ENCODE results near the gene MMP27. TPM values are rescaled to one million over a fixed set of nuclear protein-coding genes. Genes with fewer than 3 reads are reported as not detected.

MMP27 gene
- total RNA-seq, 2 experiments from 2014 or later, result not detected

GRCh38 chr11:102724904-102725500, 19.4 kb upstream of the MMP27 start, which contains the start of gene MMP8:
TSS of gene MMP8 (minus strand) at chr11:102724954. CDS start at chr11:102724855, 99 bp downstream.
- no peak for DNase-seq
- Mint-ChIP-seq H3K9me3 (no peaks in the 10 kb centered on the region), H3K4me3 (no peak within 1 kb of the TSS), H3K4me1 (ENCODE audit: low read depth) (no peaks in the 10 kb centered on the region), H3K36me3 (ENCODE audit: low read depth) (no peaks in the 10 kb centered on the region), H3K27ac (no peak within 1 kb of the TSS), H3K27me3 (ENCODE audit: low read depth) (no peaks in the 10 kb centered on the region)
- CTCF ChIA-PET, result no interaction called here
- intact Hi-C loops (cut with micrococcal nuclease), result no loop called here

- H3K27me3 Mint-ChIP-seq (ENCODE audit: low read depth), result peaks cover 6% of the 10 kb centered on the region
- CTCF ChIA-PET, result no interaction called here
- no peaks in the 10 kb centered on the region for H3K36me3 Mint-ChIP-seq (ENCODE audit: low read depth)
- H3K4me3 Mint-ChIP-seq, result no peak overlapping the region
- intact Hi-C loops (cut with micrococcal nuclease), result no loop called here
- no peaks in the 10 kb centered on the region for H3K9me3 Mint-ChIP-seq
- no peak overlapping the region for H3K27ac Mint-ChIP-seq
- DNase-seq, result no peak
- no peaks in the 10 kb centered on the region for H3K4me1 Mint-ChIP-seq (ENCODE audit: low read depth)
Measured at GRCh38 chr11:102722821-102723220, 17.3 kb upstream of the MMP27 start.

GRCh38 chr11:102719620-102720277, 14.2 kb upstream of the MMP27 start:
- H3K4me3 Mint-ChIP-seq, result no peak overlapping the region
- peaks cover 6% of the 10 kb centered on the region for H3K27me3 Mint-ChIP-seq (ENCODE audit: low read depth)
- H3K27ac Mint-ChIP-seq, result no peak overlapping the region
- H3K36me3 Mint-ChIP-seq (ENCODE audit: low read depth), result no peaks in the 10 kb centered on the region
- H3K9me3 Mint-ChIP-seq, result no peaks in the 10 kb centered on the region
- no peak for DNase-seq
- no peaks in the 10 kb centered on the region for H3K4me1 Mint-ChIP-seq (ENCODE audit: low read depth)
- CTCF ChIA-PET, result no interaction called here
- intact Hi-C loops (cut with micrococcal nuclease), result no loop called here

GRCh38 chr11:102717280-102717679, 11.7 kb upstream of the MMP27 start:
- Mint-ChIP-seq H3K36me3 (ENCODE audit: low read depth) (no peaks in the 10 kb centered on the region), H3K4me1 (ENCODE audit: low read depth) (no peaks in the 10 kb centered on the region), H3K27ac (no peak overlapping the region), H3K4me3 (no peak overlapping the region), H3K9me3 (no peaks in the 10 kb centered on the region), H3K27me3 (ENCODE audit: low read depth) (peaks cover 7% of the 10 kb centered on the region)
- intact Hi-C loops (cut with micrococcal nuclease), result no loop called here
- DNase-seq, result no peak
- CTCF ChIA-PET, result no interaction called here

- Mint-ChIP-seq H3K9me3 (no peaks in the 10 kb centered on the region), H3K4me3 (no peak overlapping the region), H3K36me3 (ENCODE audit: low read depth) (no peaks in the 10 kb centered on the region), H3K4me1 (ENCODE audit: low read depth) (no peaks in the 10 kb centered on the region), H3K27me3 (ENCODE audit: low read depth) (peaks cover 7% of the 10 kb centered on the region), H3K27ac (no peak overlapping the region)
- no peak for DNase-seq
- intact Hi-C loops (cut with micrococcal nuclease), result no loop called here
- CTCF ChIA-PET, result no interaction called here
Measured at GRCh38 chr11:102716527-102716926, 11.0 kb upstream of the MMP27 start.

GRCh38 chr11:102712137-102712536, 6.6 kb upstream of the MMP27 start:
- Mint-ChIP-seq H3K4me1 (ENCODE audit: low read depth) (no peaks in the 10 kb centered on the region), H3K27me3 (ENCODE audit: low read depth) (peaks cover 3% of the 10 kb centered on the region), H3K4me3 (no peak overlapping the region), H3K36me3 (ENCODE audit: low read depth) (no peaks in the 10 kb centered on the region), H3K9me3 (no peaks in the 10 kb centered on the region), H3K27ac (no peak overlapping the region)
- intact Hi-C loops (cut with micrococcal nuclease), result no loop called here
- no peak for DNase-seq
- CTCF ChIA-PET, result no interaction called here

GRCh38 chr11:102709201-102709945, 3.8 kb upstream of the MMP27 start:
- intact Hi-C loops (cut with micrococcal nuclease), result no loop called here
- no peak overlapping the region for H3K27ac Mint-ChIP-seq
- no peaks in the 10 kb centered on the region for H3K9me3 Mint-ChIP-seq
- H3K4me1 Mint-ChIP-seq (ENCODE audit: low read depth), result no peaks in the 10 kb centered on the region
- no peak for DNase-seq
- CTCF ChIA-PET, result interaction anchor here (1.1 kb wide), 1 partner anchor 43 kb away, joined by 3 read pairs; no protein-coding TSS in a partner anchor
- no peaks in the 10 kb centered on the region for H3K36me3 Mint-ChIP-seq (ENCODE audit: low read depth)
- H3K27me3 Mint-ChIP-seq (ENCODE audit: low read depth), result peaks cover 3% of the 10 kb centered on the region
- H3K4me3 Mint-ChIP-seq, result no peak overlapping the region

- Mint-ChIP-seq H3K27me3 (ENCODE audit: low read depth) (peaks cover 3% of the 10 kb centered on the region), H3K4me3 (no peak overlapping the region), H3K9me3 (no peaks in the 10 kb centered on the region), H3K36me3 (ENCODE audit: low read depth) (no peaks in the 10 kb centered on the region), H3K4me1 (ENCODE audit: low read depth) (no peaks in the 10 kb centered on the region), H3K27ac (no peak overlapping the region)
- DNase-seq, result no peak
- CTCF ChIA-PET, result no interaction called here
- intact Hi-C loops (cut with micrococcal nuclease), result no loop called here
Measured at GRCh38 chr11:102708654-102709053, 3.1 kb upstream of the MMP27 start.

GRCh38 chr11:102704841-102705240, 728 bp downstream of the MMP27 start:
- H3K9me3 Mint-ChIP-seq, result no peaks in the 10 kb centered on the region
- H3K27me3 Mint-ChIP-seq (ENCODE audit: low read depth), result no peaks in the 10 kb centered on the region
- DNase-seq, result no peak
- H3K27ac Mint-ChIP-seq, result no peak overlapping the region
- H3K4me3 Mint-ChIP-seq, result no peak overlapping the region
- CTCF ChIA-PET, result interaction anchor here (1.4 kb wide), 1 partner anchor 27 kb away, joined by 3 read pairs; no protein-coding TSS in a partner anchor
- intact Hi-C loops (cut with micrococcal nuclease), result no loop called here
- no peaks in the 10 kb centered on the region for H3K4me1 Mint-ChIP-seq (ENCODE audit: low read depth)
- no peaks in the 10 kb centered on the region for H3K36me3 Mint-ChIP-seq (ENCODE audit: low read depth)

GRCh38 chr11:102703826-102704493, 1.6 kb downstream of the MMP27 start:
- H3K36me3 Mint-ChIP-seq (ENCODE audit: low read depth), result no peaks in the 10 kb centered on the region
- H3K4me1 Mint-ChIP-seq (ENCODE audit: low read depth), result no peaks in the 10 kb centered on the region
- CTCF ChIA-PET, result interaction anchor here (1.4 kb wide), 1 partner anchor 27 kb away, joined by 3 read pairs; no protein-coding TSS in a partner anchor
- DNase-seq, result no peak
- no peak overlapping the region for H3K27ac Mint-ChIP-seq
- H3K27me3 Mint-ChIP-seq (ENCODE audit: low read depth), result no peaks in the 10 kb centered on the region
- intact Hi-C loops (cut with micrococcal nuclease), result no loop called here
- no peaks in the 10 kb centered on the region for H3K9me3 Mint-ChIP-seq
- H3K4me3 Mint-ChIP-seq, result no peak overlapping the region

- no peaks in the 10 kb centered on the region for H3K36me3 Mint-ChIP-seq (ENCODE audit: low read depth)
- CTCF ChIA-PET, result no interaction called here
- no peak overlapping the region for H3K4me3 Mint-ChIP-seq
- intact Hi-C loops (cut with micrococcal nuclease), result no loop called here
- no peak overlapping the region for H3K27ac Mint-ChIP-seq
- H3K4me1 Mint-ChIP-seq (ENCODE audit: low read depth), result no peaks in the 10 kb centered on the region
- no peak for DNase-seq
- peaks cover 9% of the 10 kb centered on the region for H3K27me3 Mint-ChIP-seq (ENCODE audit: low read depth)
- no peaks in the 10 kb centered on the region for H3K9me3 Mint-ChIP-seq
Measured at GRCh38 chr11:102695201-102695600, 10.4 kb downstream of the MMP27 start.

- peaks cover 13% of the 10 kb centered on the region for H3K27me3 Mint-ChIP-seq (ENCODE audit: low read depth)
- H3K4me3 Mint-ChIP-seq, result no peak overlapping the region
- CTCF ChIA-PET, result interaction anchor here (1.0 kb wide), 1 partner anchor 19 kb away, joined by 4 read pairs; no protein-coding TSS in a partner anchor
Measured at GRCh38 chr11:102685754-102686153, 19.8 kb downstream of the MMP27 start.

More at GRCh38 chr11:102685754-102686153, 19.8 kb downstream of the MMP27 start:
- no peak overlapping the region for H3K27ac Mint-ChIP-seq
- no peaks in the 10 kb centered on the region for H3K9me3 Mint-ChIP-seq
- intact Hi-C loops (cut with micrococcal nuclease), result no loop called here
- DNase-seq, result no peak
- no peaks in the 10 kb centered on the region for H3K36me3 Mint-ChIP-seq (ENCODE audit: low read depth)
- H3K4me1 Mint-ChIP-seq (ENCODE audit: low read depth), result no peaks in the 10 kb centered on the region
